H9 (cell line): ENCODE results near the gene CD86. TPM values are rescaled to one million over a fixed set of nuclear protein-coding genes. Genes with fewer than 3 reads are reported as not detected.
A peak's percentile ranks its signal among the peaks of the same experiment; 100 is the strongest.

Experiments used
- DNase-seq: peaks from one replicate; pipeline ENCODE4 v3.0.0-alpha.2; 2017
- H2AFZ ChIP-seq: one replicate; pipeline ENCODE4 v1.6.1; 2013; ENCODE audit warnings: mild to moderate bottlenecking, low read length, control low read depth, moderate library complexity
- H2AK5ac ChIP-seq: 2 replicates; pipeline ENCODE4 v1.6.1; 2013; ENCODE audit warnings: low read length, control low read depth, mixed read lengths; ENCODE audit not compliant: insufficient read length
- H2BK120ac ChIP-seq: one replicate; pipeline ENCODE4 v1.6.1; 2013; ENCODE audit warnings: low read depth, mild to moderate bottlenecking, low read length, control low read depth, inconsistent platforms; ENCODE audit not compliant: poor library complexity, severe bottlenecking
- H2BK12ac ChIP-seq: 2 replicates; pipeline ENCODE4 v1.6.1; 2013; ENCODE audit warnings: low read length, control low read depth, mixed read lengths, low read depth; ENCODE audit not compliant: insufficient read length
- H2BK15ac ChIP-seq: 2 replicates; pipeline ENCODE4 v1.6.1; 2013; ENCODE audit warnings: low read depth, low read length, control low read depth
- H2BK20ac ChIP-seq: one replicate; pipeline ENCODE4 v1.6.1; 2013; ENCODE audit warnings: low read depth, mild to moderate bottlenecking, low read length, control low read depth, inconsistent platforms; ENCODE audit not compliant: poor library complexity, severe bottlenecking
- H2BK5ac ChIP-seq: 2 replicates; pipeline ENCODE4 v1.6.1; 2013; ENCODE audit warnings: low read length, control low read depth, mixed read lengths; ENCODE audit not compliant: insufficient read length
- H3K14ac ChIP-seq: 2 replicates; pipeline ENCODE4 v1.6.1; 2013; ENCODE audit warnings: low read length, control low read depth; ENCODE audit not compliant: insufficient read depth
- H3K18ac ChIP-seq: 2 replicates; pipeline ENCODE4 v1.6.1; 2013; ENCODE audit warnings: low read depth, mild to moderate bottlenecking, mixed read lengths, low read length, control low read depth; ENCODE audit not compliant: insufficient read length
- H3K23ac ChIP-seq: 2 replicates; pipeline ENCODE4 v1.6.1; 2013; ENCODE audit warnings: low read length, control low read depth, mixed read lengths, low read depth; ENCODE audit not compliant: insufficient read length
- H3K23me2 ChIP-seq: 2 replicates; pipeline ENCODE4 v1.6.1; 2013; ENCODE audit warnings: low read depth, mild to moderate bottlenecking, mixed read lengths, low read length, control low read depth; ENCODE audit not compliant: insufficient read length, poor library complexity, severe bottlenecking
- H3K27ac ChIP-seq: 2 replicates; pipeline ENCODE4 v1.5.1; 2013; ENCODE audit warnings: low read length, control low read depth, mixed read lengths, low read depth; ENCODE audit not compliant: insufficient read length
- H3K27me3 ChIP-seq: 2 replicates; pipeline ENCODE4 v1.6.1; 2013; ENCODE audit warnings: low read length, control low read depth, inconsistent platforms; ENCODE audit not compliant: insufficient read depth
- H3K4ac ChIP-seq: 2 replicates; pipeline ENCODE4 v1.6.1; 2013; ENCODE audit warnings: low read depth, mild to moderate bottlenecking, control low read depth, inconsistent platforms, low read length, moderate library complexity
- H3K4me1 ChIP-seq: 2 replicates; pipeline ENCODE4 v1.6.1; 2013; ENCODE audit warnings: low read length, control low read depth, inconsistent platforms; ENCODE audit not compliant: insufficient read depth
- H3K4me2 ChIP-seq: 2 replicates; pipeline ENCODE4 v1.6.1; 2013; ENCODE audit warnings: low read length, control low read depth, mixed read lengths; ENCODE audit not compliant: insufficient read length, insufficient read depth
- H3K56ac ChIP-seq: 2 replicates; pipeline ENCODE4 v1.6.1; 2013; ENCODE audit warnings: low read depth, mild to moderate bottlenecking, mixed read lengths, low read length, control low read depth; ENCODE audit not compliant: insufficient read length
- H3K79me1 ChIP-seq: 2 replicates; pipeline ENCODE4 v1.6.1; 2013; ENCODE audit warnings: low read depth, mild to moderate bottlenecking, moderate library complexity, low read length, control low read depth, inconsistent platforms; ENCODE audit not compliant: insufficient read depth, poor library complexity, severe bottlenecking
- H3K79me2 ChIP-seq: 2 replicates; pipeline ENCODE4 v1.6.1; 2013; ENCODE audit warnings: low read length, control low read depth, inconsistent platforms; ENCODE audit not compliant: insufficient read depth
- H3K9ac ChIP-seq: 2 replicates; pipeline ENCODE4 v1.6.1; 2013; ENCODE audit warnings: low read length, control low read depth, mixed read lengths; ENCODE audit not compliant: insufficient read length; ENCODE audit errors: extremely low read depth
- H3K9me3 ChIP-seq: one replicate; pipeline ENCODE4 v1.6.1; 2013; ENCODE audit warnings: low read depth, low read length, inconsistent platforms; ENCODE audit not compliant: control insufficient read depth
- H3T11ph ChIP-seq: one replicate; pipeline ENCODE4 v1.6.1; 2013; ENCODE audit warnings: mild to moderate bottlenecking, low read length, control low read depth, inconsistent platforms
- H4K20me1 ChIP-seq: one replicate; pipeline ENCODE4 v1.6.1; 2013; ENCODE audit not compliant: control insufficient read depth, insufficient read length, insufficient read depth
- H4K5ac ChIP-seq: 2 replicates; pipeline ENCODE4 v1.6.1; 2013; ENCODE audit warnings: low read depth, mild to moderate bottlenecking, mixed read lengths, low read length, control low read depth; ENCODE audit not compliant: insufficient read length
- H4K8ac ChIP-seq: replicated peaks from 2 replicates; pipeline ENCODE4 v1.6.1; 2013; ENCODE audit warnings: low read length, control low read depth, mixed read lengths, low read depth; ENCODE audit not compliant: insufficient read length
- H4K91ac ChIP-seq: 2 replicates; pipeline ENCODE4 v1.6.1; 2013; ENCODE audit warnings: low read depth, mild to moderate bottlenecking, moderate library complexity, mixed read lengths, low read length, control low read depth; ENCODE audit not compliant: insufficient read length
- H3K27ac Mint-ChIP-seq, 3 experiments: 2 replicates in 2 of 3; 3 replicates in 1 of 3; pipeline ENCODE4 v1.8.0; 2020 to 2021; ENCODE audit warnings: mixed read lengths in 3 of 3, mild to moderate bottlenecking in 1 of 3, moderate library complexity in 1 of 3
- H3K27me3 Mint-ChIP-seq: 2 replicates; pipeline ENCODE4 v1.8.0; 2021; ENCODE audit warnings: low read depth, mild to moderate bottlenecking, moderate library complexity, mixed read lengths
- H3K36me3 Mint-ChIP-seq, 3 experiments: 2 replicates in 2 of 3; 3 replicates in 1 of 3; pipeline ENCODE4 v1.8.0; 2020 to 2021; ENCODE audit warnings: low read depth in 3 of 3, mixed read lengths in 3 of 3; ENCODE audit not compliant: insufficient read depth in 1 of 3
- H3K4me1 Mint-ChIP-seq, 2 experiments: 2 replicates each; pipeline ENCODE4 v1.8.0; 2020; ENCODE audit warnings: mixed read lengths in 2 of 2
- H3K4me3 Mint-ChIP-seq, 2 experiments: 2 replicates in 1 of 2; 3 replicates in 1 of 2; pipeline ENCODE4 v1.8.0; 2020 to 2021; ENCODE audit warnings: mild to moderate bottlenecking in 2 of 2, mixed read lengths in 2 of 2, moderate library complexity in 1 of 2
- H3K9me3 Mint-ChIP-seq, 2 experiments: 2 replicates in 1 of 2; 3 replicates in 1 of 2; pipeline ENCODE4 v1.8.0; 2020; ENCODE audit warnings: mild to moderate bottlenecking in 2 of 2, mixed read lengths in 2 of 2, moderate library complexity in 1 of 2
- WGBS: extraction: QIAGEN DNeasy Blood & Tissue Kit; methylation state at CpG from one replicate; pipeline ENCODE4 v1.1.7; 2013; ENCODE audit warnings: missing lambda C conversion rate, low lambda C conversion rate, mixed read lengths; ENCODE audit not compliant: insufficient read length; ENCODE audit errors: extremely low coverage; 5-methylcytosine and 5-hydroxymethylcytosine counted together
- total RNA-seq: library from RNA; stranded (reverse); gene quantifications from 2 replicates; pipeline ENCODE4 v1.2.1, GENCODE V29; 2021
- TF ChIP-seq, protein P1 (sequence below): fragments of 200-600 bp; sonication (generic); conservative IDR thresholded peaks from 3 replicates; pipeline ENCODE4 v1.8.0; 2021; ENCODE audit warnings: antibody characterized with exemption, mild to moderate bottlenecking

Gene CD86
- total RNA-seq, 1 experiment from 2014 or later: not detected

DNA sequence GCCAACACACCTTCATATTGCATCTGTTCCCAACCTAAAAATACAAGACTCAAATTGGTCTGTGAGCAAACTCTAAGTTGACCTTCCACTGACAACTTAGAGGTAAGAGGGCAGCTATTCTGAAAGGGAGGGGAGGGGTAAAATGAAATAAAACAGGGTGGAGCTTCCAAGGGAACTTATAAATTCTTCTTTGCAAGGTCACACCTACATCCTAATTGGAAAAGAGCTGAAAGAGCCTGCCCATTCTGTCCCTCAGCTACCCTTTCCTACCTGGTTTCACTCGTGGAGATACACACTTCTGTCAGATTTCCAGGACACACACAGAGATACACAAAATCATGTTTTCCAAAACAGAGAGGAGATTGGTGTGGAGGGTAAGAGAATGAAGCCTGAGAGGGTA lies 34.1 kb upstream of the CD86 start:
- no CpG with 5 or more reads among the region's 1 CpG for WGBS
- Histone ChIP-seq H3K14ac (no peak overlapping the region), H4K20me1 (no peaks in the 10 kb centered on the region), H4K5ac (no peak overlapping the region), H3K4me2 (peak overlapping the region; percentile 28), H2AFZ (no peak overlapping the region), H4K8ac (no peak overlapping the region), H3K9me3 (no peaks in the 10 kb centered on the region), H2BK5ac (no peak overlapping the region), H2BK120ac (no peak overlapping the region), H3K27ac (no peak overlapping the region), H3K79me1 (no peaks in the 10 kb centered on the region), H2BK20ac (no peak overlapping the region), H3K4ac (no peak overlapping the region), H3K23me2 (no peaks in the 10 kb centered on the region), H3K18ac (no peak overlapping the region), H3K79me2 (no peaks in the 10 kb centered on the region), H3K27me3 (no peaks in the 10 kb centered on the region), H3T11ph (no peak overlapping the region), H3K23ac (no peak overlapping the region), H2BK15ac (no peak overlapping the region), H2BK12ac (no peak overlapping the region), H4K91ac (no peak overlapping the region), H3K4me1 (no peaks in the 10 kb centered on the region; the same call in 1 of the 2 replicates), H3K9ac (no peak overlapping the region), H3K56ac (no peak overlapping the region), H2AK5ac (no peak overlapping the region)
- H3K4me1 Mint-ChIP-seq: peaks cover 14 to 17% of the 10 kb centered on the region in 2 experiments
- H3K27ac Mint-ChIP-seq: no peak overlapping the region
- TF ChIP-seq, protein P1, sequence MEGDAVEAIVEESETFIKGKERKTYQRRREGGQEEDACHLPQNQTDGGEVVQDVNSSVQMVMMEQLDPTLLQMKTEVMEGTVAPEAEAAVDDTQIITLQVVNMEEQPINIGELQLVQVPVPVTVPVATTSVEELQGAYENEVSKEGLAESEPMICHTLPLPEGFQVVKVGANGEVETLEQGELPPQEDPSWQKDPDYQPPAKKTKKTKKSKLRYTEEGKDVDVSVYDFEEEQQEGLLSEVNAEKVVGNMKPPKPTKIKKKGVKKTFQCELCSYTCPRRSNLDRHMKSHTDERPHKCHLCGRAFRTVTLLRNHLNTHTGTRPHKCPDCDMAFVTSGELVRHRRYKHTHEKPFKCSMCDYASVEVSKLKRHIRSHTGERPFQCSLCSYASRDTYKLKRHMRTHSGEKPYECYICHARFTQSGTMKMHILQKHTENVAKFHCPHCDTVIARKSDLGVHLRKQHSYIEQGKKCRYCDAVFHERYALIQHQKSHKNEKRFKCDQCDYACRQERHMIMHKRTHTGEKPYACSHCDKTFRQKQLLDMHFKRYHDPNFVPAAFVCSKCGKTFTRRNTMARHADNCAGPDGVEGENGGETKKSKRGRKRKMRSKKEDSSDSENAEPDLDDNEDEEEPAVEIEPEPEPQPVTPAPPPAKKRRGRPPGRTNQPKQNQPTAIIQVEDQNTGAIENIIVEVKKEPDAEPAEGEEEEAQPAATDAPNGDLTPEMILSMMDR: no peak
- no peaks in the 10 kb centered on the region for H3K9me3 Mint-ChIP-seq
- no peak for DNase-seq
- peak overlapping the region; percentile 68 to 69; a peak in 4 of 5 replicates for H3K4me3 Mint-ChIP-seq
- H3K27me3 Mint-ChIP-seq: peaks cover 10% of the 10 kb centered on the region
- no peaks in the 10 kb centered on the region for H3K36me3 Mint-ChIP-seq
